B cell (primary cell): ENCODE measurements around the gene AKR1A1.

Experiments used
- CTCF ChIP-seq: fragments of 200-600 bp; IDR thresholded peaks from one replicate; pipeline ENCODE4 v1.8.0; 2022; ENCODE audit warnings: antibody characterized with exemption, mild to moderate bottlenecking
- EZH2 ChIP-seq: IDR thresholded peaks from 2 replicates; pipeline ENCODE4 v1.6.1; 2012; ENCODE audit warnings: borderline replicate concordance, low read depth, mild to moderate bottlenecking, moderate library complexity, low read length; ENCODE audit not compliant: insufficient read depth, poor library complexity, severe bottlenecking

GRCh38 chr1:45567911-45568310 lies 17.3 kb downstream of the AKR1A1 start:
- no peak for TF ChIP-seq CTCF
- no peak for TF ChIP-seq EZH2
